Sigmoid colon (tissue), 7 donors: ENCODE results near the gene CPT1C. TPM values are rescaled to one million over a fixed set of nuclear protein-coding genes. Genes with fewer than 3 reads are reported as not detected.
A peak's percentile ranks its signal among the peaks of the same experiment; 100 is the strongest.

ENCODE experiments used
- DNase-seq: peaks from one replicate; pipeline ENCODE4 v3.0.0-alpha.2; 2019
- H3K27ac ChIP-seq, 4 donors: fragments of 200-600 bp; sonication (generic); one replicate each; pipeline ENCODE4 v1.5.1; 2016 to 2019; ENCODE audit warnings: mild to moderate bottlenecking in 1 of 4
- H3K27me3 ChIP-seq, 3 donors: fragments of 200-600 bp; sonication (generic); one replicate each; pipeline ENCODE4 v1.5.1; 2019; ENCODE audit warnings: mild to moderate bottlenecking in 1 of 3
- H3K36me3 ChIP-seq, 4 donors: fragments of 200-600 bp; sonication (generic); one replicate each; pipeline ENCODE4 v1.5.1; 2016 to 2019
- H3K4me1 ChIP-seq, 4 donors: fragments of 200-600 bp; sonication (generic); one replicate each; pipeline ENCODE4 v1.5.1; 2017 to 2019
- H3K4me3 ChIP-seq, 4 donors: fragments of 200-600 bp; sonication (generic); one replicate each; pipeline ENCODE4 v1.5.1; 2017 to 2019; ENCODE audit warnings: mild to moderate bottlenecking in 2 of 4, moderate library complexity in 1 of 4
- H3K9me3 ChIP-seq, 4 donors: fragments of 200-600 bp in 3 of 4; sonication (generic) in 3 of 4; one replicate each; pipeline versions ENCODE4 v1.5.1 to v1.6.1; 2013 to 2019
- EP300 ChIP-seq, 4 donors: sonication (generic); formaldehyde crosslinking; IDR thresholded peaks; one replicate each; pipeline ENCODE4 v1.6.1; 2017; ENCODE audit warnings: antibody characterized with exemption in 4 of 4
- POLR2A ChIP-seq, 2 donors: fragments of 450-650 bp; IDR thresholded peaks; one replicate each; pipeline ENCODE4 v1.6.1; 2016; ENCODE audit warnings: antibody characterized with exemption in 2 of 2, mild to moderate bottlenecking in 2 of 2, moderate library complexity in 2 of 2
- POLR2AphosphoS5 ChIP-seq, 4 donors: sonication (generic); formaldehyde crosslinking; IDR thresholded peaks; one replicate each; pipeline ENCODE4 v1.6.1; 2017; ENCODE audit warnings: antibody characterized with exemption in 4 of 4
- WGBS, 2 donors: extraction: QIAGEN DNeasy Blood & Tissue Kit; methylation state at CpG; one replicate each; pipeline ENCODE4 v1.1.7; 2013; 5-methylcytosine and 5-hydroxymethylcytosine counted together
- intact Hi-C: fragments of 100-400 bp; cut with DNase I; formaldehyde crosslinking; loops from one replicate; pipeline ENCODE4 v1.15.1; 2023
- polyA plus RNA-seq, 3 donors: library from polyadenylated mRNA; stranded (reverse); fragments of 200-250 nt; gene quantifications; one replicate each; pipeline ENCODE4 v1.2.3, GENCODE V29; 2013
- total RNA-seq, 4 donors: library from RNA; depleted of rRNA; stranded (reverse); fragments of >200 nt; gene quantifications; one replicate each; pipeline ENCODE4 v1.1.0, GENCODE V29; 2016
- TF ChIP-seq, protein P1 (sequence below), 4 experiments: fragments of 450-650 bp in 3 of 4; fragments of 200-600 bp in 1 of 4; IDR thresholded peaks; one replicate each; pipeline ENCODE4 v1.5.1; 2016 to 2019; ENCODE audit warnings: antibody characterized with exemption in 4 of 4, mild to moderate bottlenecking in 3 of 4, moderate library complexity in 2 of 4
- donor health status: healthy with polysubstance abuse.
- donor health status: Bipolar disorder and iron deficiency.
- donor health status: healthy.

Gene CPT1C
- total and polyA plus RNA-seq, 7 donors: 0.69 to 28.5 (median 3.9) TPM

DNA sequence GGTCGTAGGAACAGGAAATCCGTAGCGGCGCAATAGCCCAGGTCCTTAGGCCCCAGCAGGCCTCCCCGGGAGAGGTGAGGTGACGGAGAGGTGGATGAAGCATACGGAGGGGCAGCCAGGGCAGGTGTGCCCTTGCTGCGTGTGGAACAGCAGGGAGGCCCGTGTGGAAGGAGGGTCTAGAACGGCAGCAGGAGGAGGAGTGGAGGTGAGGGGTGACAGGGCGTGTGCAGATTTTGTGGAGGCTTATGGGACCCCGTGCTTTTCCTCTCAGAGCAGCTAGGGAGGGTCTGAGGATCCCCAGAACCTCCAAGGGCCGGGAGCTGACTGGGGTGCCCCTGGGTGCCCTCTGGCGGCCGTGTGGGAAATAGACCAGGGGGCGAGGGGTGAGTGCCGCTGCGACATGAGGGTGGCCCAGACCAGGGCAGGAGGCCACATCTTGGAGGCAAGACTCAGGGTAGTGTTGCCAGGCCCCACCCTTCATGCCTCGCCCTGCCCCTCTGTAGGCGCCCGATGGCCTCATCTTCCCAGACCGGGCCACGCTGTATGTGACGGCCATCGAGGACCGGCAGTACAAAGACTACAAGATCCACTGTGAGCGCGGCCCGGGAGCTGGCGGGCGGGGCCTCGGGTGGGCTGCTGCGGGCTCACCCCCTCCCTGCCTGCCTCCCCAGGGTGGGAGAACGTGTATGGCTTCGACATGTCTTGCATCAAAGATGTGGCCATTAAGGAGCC is 6.5 kb upstream of the CPT1C start:
- WGBS, 2 donors: 71 to 85% methylated on average over 35 of the region's 35 CpGs
- H3K4me3 ChIP-seq: no peak overlapping the region
- intact Hi-C loops: no loop called here
- H3K27ac ChIP-seq: no peak overlapping the region
- H3K36me3 ChIP-seq: peaks cover 20 to 74% (median 54%) of the 10 kb centered on the region in 4 donors
- no peaks in the 10 kb centered on the region for H3K9me3 ChIP-seq
- no peak for TF ChIP-seq POLR2A (IDR thresholded peaks at IDR 0.05)
- TF ChIP-seq, protein P1, sequence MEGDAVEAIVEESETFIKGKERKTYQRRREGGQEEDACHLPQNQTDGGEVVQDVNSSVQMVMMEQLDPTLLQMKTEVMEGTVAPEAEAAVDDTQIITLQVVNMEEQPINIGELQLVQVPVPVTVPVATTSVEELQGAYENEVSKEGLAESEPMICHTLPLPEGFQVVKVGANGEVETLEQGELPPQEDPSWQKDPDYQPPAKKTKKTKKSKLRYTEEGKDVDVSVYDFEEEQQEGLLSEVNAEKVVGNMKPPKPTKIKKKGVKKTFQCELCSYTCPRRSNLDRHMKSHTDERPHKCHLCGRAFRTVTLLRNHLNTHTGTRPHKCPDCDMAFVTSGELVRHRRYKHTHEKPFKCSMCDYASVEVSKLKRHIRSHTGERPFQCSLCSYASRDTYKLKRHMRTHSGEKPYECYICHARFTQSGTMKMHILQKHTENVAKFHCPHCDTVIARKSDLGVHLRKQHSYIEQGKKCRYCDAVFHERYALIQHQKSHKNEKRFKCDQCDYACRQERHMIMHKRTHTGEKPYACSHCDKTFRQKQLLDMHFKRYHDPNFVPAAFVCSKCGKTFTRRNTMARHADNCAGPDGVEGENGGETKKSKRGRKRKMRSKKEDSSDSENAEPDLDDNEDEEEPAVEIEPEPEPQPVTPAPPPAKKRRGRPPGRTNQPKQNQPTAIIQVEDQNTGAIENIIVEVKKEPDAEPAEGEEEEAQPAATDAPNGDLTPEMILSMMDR (IDR thresholded peaks at IDR 0.05): peak in 2 of 4 experiments; percentile 11 to 27
- DNase-seq: no peak
- peaks cover 0 to 8% (median 7%) of the 10 kb centered on the region in 3 donors for H3K27me3 ChIP-seq
- H3K4me1 ChIP-seq: peaks cover 0 to 28% (median 25%) of the 10 kb centered on the region in 4 donors

DNA sequence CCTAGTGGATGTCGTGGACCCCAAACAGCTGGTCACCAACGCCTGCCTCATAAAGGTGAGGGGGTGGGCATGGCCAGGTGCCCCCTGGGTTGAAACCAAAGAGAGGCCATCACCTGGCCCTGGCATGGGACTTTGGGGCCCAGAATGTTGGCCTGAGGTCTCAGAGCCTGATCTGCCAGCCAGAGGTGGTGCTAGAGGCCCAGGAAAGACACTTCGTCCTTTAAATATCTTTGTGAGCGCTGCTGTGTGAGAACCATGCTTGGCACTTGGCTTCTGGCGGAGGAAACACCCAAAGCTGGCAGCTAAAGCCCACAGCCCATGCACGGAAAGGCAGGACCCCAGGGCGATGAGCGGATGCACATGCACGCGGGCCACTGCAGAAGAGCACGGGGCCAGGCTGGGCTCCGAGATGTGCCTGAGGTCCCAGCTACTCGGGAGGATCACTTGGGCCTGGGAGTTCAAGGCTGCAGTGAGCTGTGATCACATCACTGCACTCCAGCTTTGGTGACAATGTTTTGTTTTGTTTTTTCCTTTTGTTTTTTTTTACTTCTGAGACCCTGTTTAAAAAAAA is 5.8 kb upstream of the CPT1C start:
- DNase-seq: no peak
- H3K27ac ChIP-seq: no peak overlapping the region
- 89 to 93% methylated on average over 13 of the region's 13 CpGs for WGBS, 2 donors
- H3K9me3 ChIP-seq: no peaks in the 10 kb centered on the region
- H3K4me1 ChIP-seq: peaks cover 0 to 28% (median 25%) of the 10 kb centered on the region in 4 donors
- intact Hi-C loops: no loop called here
- H3K4me3 ChIP-seq: no peak overlapping the region
- H3K36me3 ChIP-seq: peaks cover 20 to 74% (median 54%) of the 10 kb centered on the region in 4 donors
- TF ChIP-seq POLR2AphosphoS5 (IDR thresholded peaks at IDR 0.05) (no peak), EP300 (IDR thresholded peaks at IDR 0.05) (no peak), POLR2A (IDR thresholded peaks at IDR 0.05) (no peak)
- TF ChIP-seq, protein P1 (IDR thresholded peaks at IDR 0.05): no peak
- H3K27me3 ChIP-seq: peaks cover 0 to 15% (median 13%) of the 10 kb centered on the region in 3 donors

DNA sequence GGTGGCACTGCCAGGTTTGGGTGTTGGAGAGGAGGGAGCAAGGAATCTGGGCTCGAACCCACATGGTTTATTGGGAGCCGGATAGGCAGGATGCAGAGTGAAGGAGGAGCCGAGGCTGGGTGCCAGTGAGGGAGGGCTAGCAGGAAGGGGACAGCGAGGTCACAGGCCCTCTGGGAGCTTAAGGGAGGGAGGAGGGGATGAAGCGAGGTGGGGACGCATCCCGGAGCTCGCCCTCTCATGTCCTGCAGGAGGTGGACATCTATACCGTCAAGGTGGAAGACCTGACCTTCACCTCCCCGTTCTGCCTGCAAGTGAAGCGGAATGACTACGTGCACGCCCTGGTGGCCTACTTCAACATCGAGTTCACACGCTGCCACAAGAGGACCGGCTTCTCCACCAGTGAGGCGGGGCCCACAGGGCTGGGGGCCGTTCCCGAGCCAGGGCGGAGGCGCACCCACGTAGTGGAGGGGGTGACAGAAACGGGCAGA is 5.0 kb upstream of the CPT1C start:
- Histone ChIP-seq H3K27me3 (peaks cover 0 to 23% (median 19%) of the 10 kb centered on the region in 3 donors), H3K27ac (no peak overlapping the region), H3K4me1 (peaks cover 0 to 28% (median 25%) of the 10 kb centered on the region in 4 donors), H3K4me3 (no peak overlapping the region), H3K9me3 (no peaks in the 10 kb centered on the region), H3K36me3 (peaks cover 20 to 73% (median 54%) of the 10 kb centered on the region in 4 donors)
- 83 to 84% methylated on average over 23 of the region's 23 CpGs for WGBS, 2 donors
- no peak for TF ChIP-seq EP300 (IDR thresholded peaks at IDR 0.05)
- no peak for TF ChIP-seq POLR2A (IDR thresholded peaks at IDR 0.05)
- TF ChIP-seq, protein P1 (IDR thresholded peaks at IDR 0.05): no peak
- no peak for TF ChIP-seq POLR2AphosphoS5 (IDR thresholded peaks at IDR 0.05)
- intact Hi-C loops: no loop called here
- no peak for DNase-seq

DNA sequence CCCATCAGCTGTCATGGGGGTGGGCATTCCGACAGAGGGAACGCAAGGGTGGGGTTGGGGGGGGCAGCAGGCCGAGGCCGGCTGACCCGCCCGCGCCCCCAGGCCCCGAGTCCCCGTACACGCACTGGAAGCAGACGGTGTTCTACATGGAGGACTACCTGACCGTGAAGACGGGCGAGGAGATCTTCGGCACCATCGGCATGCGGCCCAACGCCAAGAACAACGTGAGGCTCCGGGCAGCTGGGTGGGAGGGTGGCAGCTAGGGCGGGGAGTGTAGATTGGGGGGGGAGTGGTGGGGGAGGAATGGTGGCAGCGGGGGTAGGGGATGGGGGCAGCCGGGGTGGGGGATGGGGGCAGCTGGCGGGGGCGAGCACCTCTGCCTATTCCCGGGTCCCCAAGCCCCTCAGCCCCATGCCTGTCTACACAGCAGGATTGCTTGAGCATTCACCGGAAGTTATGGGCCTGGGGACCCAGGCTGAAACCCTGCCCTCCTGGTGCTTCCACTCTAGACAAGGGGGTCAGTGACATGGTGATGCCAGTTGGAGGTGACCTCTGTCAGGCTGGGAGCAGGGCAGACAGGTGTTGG is 4.3 kb upstream of the CPT1C start:
- Histone ChIP-seq H3K9me3 (no peaks in the 10 kb centered on the region), H3K4me3 (no peak overlapping the region), H3K4me1 (peaks cover 0 to 28% (median 27%) of the 10 kb centered on the region in 4 donors), H3K27me3 (peaks cover 4 to 30% (median 25%) of the 10 kb centered on the region in 3 donors), H3K27ac (no peak overlapping the region), H3K36me3 (peaks cover 20 to 66% (median 53%) of the 10 kb centered on the region in 4 donors)
- intact Hi-C loops: no loop called here
- WGBS, 2 donors: 90 to 93% methylated on average over 27 of the region's 27 CpGs
- no peak for DNase-seq
- TF ChIP-seq EP300 (IDR thresholded peaks at IDR 0.05): no peak
- no peak for TF ChIP-seq POLR2AphosphoS5 (IDR thresholded peaks at IDR 0.05)
- no peak for TF ChIP-seq POLR2A (IDR thresholded peaks at IDR 0.05)
- TF ChIP-seq, protein P1 (IDR thresholded peaks at IDR 0.05): no peak
